ENCODE data around the gene ME1. TPM values are rescaled to one million over a fixed set of nuclear protein-coding genes. Genes with fewer than 3 reads are reported as not detected.

The ME1 gene
- total RNA-seq, 1 experiment from 2014 or later, result 7.8 TPM

DNA sequence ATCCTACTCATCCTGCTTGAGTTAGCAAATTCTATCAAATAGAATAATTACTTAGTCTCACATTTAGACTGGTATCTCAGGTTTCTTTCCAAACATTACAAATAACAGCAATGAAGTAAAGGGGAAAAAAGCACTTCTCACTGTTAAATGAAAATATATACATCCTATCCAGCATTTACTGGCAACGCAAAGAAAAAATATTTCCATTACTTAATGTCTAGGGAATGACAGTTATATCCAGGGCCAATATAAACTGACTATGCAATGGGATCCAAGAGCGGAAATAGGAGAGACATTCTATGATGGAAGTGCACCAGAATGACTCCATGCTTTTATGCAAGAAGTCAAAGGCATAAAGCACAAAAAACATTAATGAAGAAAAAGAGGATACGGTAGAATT, 60.3 kb downstream of the ME1 start:
- H4K8ac ChIP-seq (replicated peaks; ENCODE audit: insufficient read length, low read depth, low read length), result no peak overlapping the region
- no peak overlapping the region for H3K27ac Mint-ChIP-seq
- DNase-seq, result no peak

More for the DNA sequence above, 60.3 kb downstream of the ME1 start:
- Histone ChIP-seq H3K4ac (ENCODE audit: low read depth, low read length) (no peak overlapping the region), H3K27ac (ENCODE audit: insufficient read length, low read depth, low read length) (no peak overlapping the region), H4K5ac (ENCODE audit: insufficient read length, low read depth, low read length) (no peak overlapping the region), H3K9me3 (ENCODE audit: control insufficient read depth, low read depth, low read length) (no peaks in the 10 kb centered on the region), H3K4me1 (ENCODE audit: insufficient read depth, low read length) (no peaks in the 10 kb centered on the region), H3K9ac (ENCODE audit: extremely low read depth, insufficient read length, low read length) (no peak overlapping the region), H4K91ac (ENCODE audit: insufficient read length, low read depth, low read length) (no peak overlapping the region), H3K79me1 (ENCODE audit: insufficient read depth, low read depth, low read length, poor library complexity, severe bottlenecking) (no peaks in the 10 kb centered on the region), H3K4me2 (ENCODE audit: insufficient read depth, insufficient read length, low read length) (no peak overlapping the region), H3T11ph (ENCODE audit: low read length) (no peak overlapping the region), H2BK20ac (ENCODE audit: low read depth, low read length, poor library complexity, severe bottlenecking) (no peak overlapping the region), H4K20me1 (ENCODE audit: control insufficient read depth, insufficient read depth, insufficient read length) (no peaks in the 10 kb centered on the region), H2BK5ac (ENCODE audit: insufficient read length, low read length) (no peak overlapping the region), H3K27me3 (ENCODE audit: insufficient read depth, low read length) (no peaks in the 10 kb centered on the region), H3K23me2 (ENCODE audit: insufficient read length, low read depth, low read length, poor library complexity, severe bottlenecking) (no peaks in the 10 kb centered on the region), H2BK120ac (ENCODE audit: low read depth, low read length, poor library complexity, severe bottlenecking) (no peak overlapping the region), H2AFZ (ENCODE audit: low read length) (no peak overlapping the region), H3K23ac (ENCODE audit: insufficient read length, low read depth, low read length) (no peak overlapping the region), H2AK5ac (ENCODE audit: insufficient read length, low read length) (no peak overlapping the region), H2BK12ac (ENCODE audit: insufficient read length, low read depth, low read length) (no peak overlapping the region), H2BK15ac (ENCODE audit: low read depth, low read length) (no peak overlapping the region), H3K56ac (ENCODE audit: insufficient read length, low read depth, low read length) (no peak overlapping the region), H3K79me2 (ENCODE audit: insufficient read depth, low read length) (no peaks in the 10 kb centered on the region), H3K14ac (ENCODE audit: insufficient read depth, low read length) (no peak overlapping the region), H3K18ac (ENCODE audit: insufficient read length, low read depth, low read length) (no peak overlapping the region)
- TF ChIP-seq, protein P1, sequence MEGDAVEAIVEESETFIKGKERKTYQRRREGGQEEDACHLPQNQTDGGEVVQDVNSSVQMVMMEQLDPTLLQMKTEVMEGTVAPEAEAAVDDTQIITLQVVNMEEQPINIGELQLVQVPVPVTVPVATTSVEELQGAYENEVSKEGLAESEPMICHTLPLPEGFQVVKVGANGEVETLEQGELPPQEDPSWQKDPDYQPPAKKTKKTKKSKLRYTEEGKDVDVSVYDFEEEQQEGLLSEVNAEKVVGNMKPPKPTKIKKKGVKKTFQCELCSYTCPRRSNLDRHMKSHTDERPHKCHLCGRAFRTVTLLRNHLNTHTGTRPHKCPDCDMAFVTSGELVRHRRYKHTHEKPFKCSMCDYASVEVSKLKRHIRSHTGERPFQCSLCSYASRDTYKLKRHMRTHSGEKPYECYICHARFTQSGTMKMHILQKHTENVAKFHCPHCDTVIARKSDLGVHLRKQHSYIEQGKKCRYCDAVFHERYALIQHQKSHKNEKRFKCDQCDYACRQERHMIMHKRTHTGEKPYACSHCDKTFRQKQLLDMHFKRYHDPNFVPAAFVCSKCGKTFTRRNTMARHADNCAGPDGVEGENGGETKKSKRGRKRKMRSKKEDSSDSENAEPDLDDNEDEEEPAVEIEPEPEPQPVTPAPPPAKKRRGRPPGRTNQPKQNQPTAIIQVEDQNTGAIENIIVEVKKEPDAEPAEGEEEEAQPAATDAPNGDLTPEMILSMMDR (conservative IDR thresholded peaks at IDR 0.05), result no peak
- WGBS (ENCODE audit: extremely low coverage, insufficient read length, low lambda C conversion rate), result no CpG with 5 or more reads among the region's 3 CpGs
- no peaks in the 10 kb centered on the region for H3K9me3 Mint-ChIP-seq
- no peaks in the 10 kb centered on the region for H3K4me1 Mint-ChIP-seq
- H3K36me3 Mint-ChIP-seq (ENCODE audit: insufficient read depth in 1 of 3, low read depth in 3 of 3), result no peaks in the 10 kb centered on the region
- H3K27me3 Mint-ChIP-seq (ENCODE audit: low read depth), result no peaks in the 10 kb centered on the region
- H3K4me3 Mint-ChIP-seq, result no peak overlapping the region
